Measurements from ENCODE around the gene STAC3.

GRCh38 chr12:57202321-57202720, 48.7 kb downstream of the STAC3 start:
- no peak for TF ChIP-seq CTCF (IDR thresholded peaks at IDR 0.05 in 2 of 3, conservative IDR thresholded peaks at IDR 0.05 in 1 of 3; ENCODE audit: borderline replicate concordance in 1 of 3, insufficient read depth in 1 of 3, low read depth in 2 of 3, low read length in 2 of 3)
- no peak for TF ChIP-seq POLR2A (IDR thresholded peaks at IDR 0.05; ENCODE audit: borderline replicate concordance, extremely low read depth, insufficient read depth, insufficient read length)
- TF ChIP-seq REST (IDR thresholded peaks at IDR 0.05; ENCODE audit: low read depth), result no peak
- no peak for TF ChIP-seq FOSL1 (IDR thresholded peaks at IDR 0.05; ENCODE audit: low read depth)
- no peak for TF ChIP-seq TCF7L2 (IDR thresholded peaks at IDR 0.05; ENCODE audit: borderline replicate concordance, extremely low read depth, insufficient read depth, insufficient read length)
- TF ChIP-seq POLR2AphosphoS5 (IDR thresholded peaks at IDR 0.05; ENCODE audit: low read depth, low read length), result no peak
- TF ChIP-seq EZH2 (IDR thresholded peaks at IDR 0.05), result no peak
- TF ChIP-seq EZH2phosphoT487 (IDR thresholded peaks at IDR 0.05; ENCODE audit: borderline replicate concordance), result no peak
- no peak for TF ChIP-seq JUND (IDR thresholded peaks at IDR 0.05)
